ENCODE results near the gene ZGPAT.

GRCh38 chr20:63690898-63691710, 16.7 kb upstream of the ZGPAT start:
- TF ChIP-seq VEZF1 (CRISPR knock-in tag; IDR thresholded peaks at IDR 0.05) (no peak), RAD21 (CRISPR knock-in tag; conservative IDR thresholded peaks at IDR 0.05 in 1 of 2, IDR thresholded peaks at IDR 0.05 in 1 of 2) (no peak), EP300 (IDR thresholded peaks at IDR 0.05; ENCODE audit: low read length) (no peak), TAF1 (IDR thresholded peaks at IDR 0.05; ENCODE audit: control insufficient read depth, extremely low read depth, insufficient read depth, low read length, severe bottlenecking) (no peak), PHB (CRISPR knock-in tag; IDR thresholded peaks at IDR 0.05) (no peak), PPARD (CRISPR knock-in tag; IDR thresholded peaks at IDR 0.05) (no peak), RFX1 (IDR thresholded peaks at IDR 0.05) (no peak), ESRRA (IDR thresholded peaks at IDR 0.05; ENCODE audit: borderline replicate concordance, low read depth) (no peak), TRIM24 (IDR thresholded peaks at IDR 0.05) (no peak), ZNF175 (CRISPR knock-in tag; IDR thresholded peaks at IDR 0.05; ENCODE audit: low read depth) (no peak), GABPA (tag; conservative IDR thresholded peaks at IDR 0.05; ENCODE audit: low read depth) (no peak)
- TF ChIP-seq, protein P1, sequence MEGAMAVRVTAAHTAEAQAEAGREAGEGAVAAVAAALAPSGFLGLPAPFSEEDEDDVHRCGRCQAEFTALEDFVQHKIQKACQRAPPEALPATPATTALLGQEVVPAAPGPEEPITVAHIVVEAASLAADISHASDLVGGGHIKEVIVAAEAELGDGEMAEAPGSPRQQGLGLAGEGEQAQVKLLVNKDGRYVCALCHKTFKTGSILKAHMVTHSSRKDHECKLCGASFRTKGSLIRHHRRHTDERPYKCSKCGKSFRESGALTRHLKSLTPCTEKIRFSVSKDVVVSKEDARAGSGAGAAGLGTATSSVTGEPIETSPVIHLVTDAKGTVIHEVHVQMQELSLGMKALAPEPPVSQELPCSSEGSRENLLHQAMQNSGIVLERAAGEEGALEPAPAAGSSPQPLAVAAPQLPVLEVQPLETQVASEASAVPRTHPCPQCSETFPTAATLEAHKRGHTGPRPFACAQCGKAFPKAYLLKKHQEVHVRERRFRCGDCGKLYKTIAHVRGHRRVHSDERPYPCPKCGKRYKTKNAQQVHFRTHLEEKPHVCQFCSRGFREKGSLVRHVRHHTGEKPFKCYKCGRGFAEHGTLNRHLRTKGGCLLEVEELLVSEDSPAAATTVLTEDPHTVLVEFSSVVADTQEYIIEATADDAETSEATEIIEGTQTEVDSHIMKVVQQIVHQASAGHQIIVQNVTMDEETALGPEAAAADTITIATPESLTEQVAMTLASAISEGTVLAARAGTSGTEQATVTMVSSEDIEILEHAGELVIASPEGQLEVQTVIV (CRISPR knock-in tag; IDR thresholded peaks at IDR 0.05; ENCODE audit: borderline replicate concordance), result no peak
- TF ChIP-seq, protein P2, sequence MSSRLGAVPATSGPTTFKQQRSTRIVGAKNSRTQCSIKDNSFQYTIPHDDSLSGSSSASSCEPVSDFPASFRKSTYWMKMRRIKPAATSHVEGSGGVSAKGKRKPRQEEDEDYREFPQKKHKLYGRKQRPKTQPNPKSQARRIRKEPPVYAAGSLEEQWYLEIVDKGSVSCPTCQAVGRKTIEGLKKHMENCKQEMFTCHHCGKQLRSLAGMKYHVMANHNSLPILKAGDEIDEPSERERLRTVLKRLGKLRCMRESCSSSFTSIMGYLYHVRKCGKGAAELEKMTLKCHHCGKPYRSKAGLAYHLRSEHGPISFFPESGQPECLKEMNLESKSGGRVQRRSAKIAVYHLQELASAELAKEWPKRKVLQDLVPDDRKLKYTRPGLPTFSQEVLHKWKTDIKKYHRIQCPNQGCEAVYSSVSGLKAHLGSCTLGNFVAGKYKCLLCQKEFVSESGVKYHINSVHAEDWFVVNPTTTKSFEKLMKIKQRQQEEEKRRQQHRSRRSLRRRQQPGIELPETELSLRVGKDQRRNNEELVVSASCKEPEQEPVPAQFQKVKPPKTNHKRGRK (tag; IDR thresholded peaks at IDR 0.05), result no peak
- TF ChIP-seq, protein P3, sequence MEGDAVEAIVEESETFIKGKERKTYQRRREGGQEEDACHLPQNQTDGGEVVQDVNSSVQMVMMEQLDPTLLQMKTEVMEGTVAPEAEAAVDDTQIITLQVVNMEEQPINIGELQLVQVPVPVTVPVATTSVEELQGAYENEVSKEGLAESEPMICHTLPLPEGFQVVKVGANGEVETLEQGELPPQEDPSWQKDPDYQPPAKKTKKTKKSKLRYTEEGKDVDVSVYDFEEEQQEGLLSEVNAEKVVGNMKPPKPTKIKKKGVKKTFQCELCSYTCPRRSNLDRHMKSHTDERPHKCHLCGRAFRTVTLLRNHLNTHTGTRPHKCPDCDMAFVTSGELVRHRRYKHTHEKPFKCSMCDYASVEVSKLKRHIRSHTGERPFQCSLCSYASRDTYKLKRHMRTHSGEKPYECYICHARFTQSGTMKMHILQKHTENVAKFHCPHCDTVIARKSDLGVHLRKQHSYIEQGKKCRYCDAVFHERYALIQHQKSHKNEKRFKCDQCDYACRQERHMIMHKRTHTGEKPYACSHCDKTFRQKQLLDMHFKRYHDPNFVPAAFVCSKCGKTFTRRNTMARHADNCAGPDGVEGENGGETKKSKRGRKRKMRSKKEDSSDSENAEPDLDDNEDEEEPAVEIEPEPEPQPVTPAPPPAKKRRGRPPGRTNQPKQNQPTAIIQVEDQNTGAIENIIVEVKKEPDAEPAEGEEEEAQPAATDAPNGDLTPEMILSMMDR (IDR thresholded peaks at IDR 0.05 in 2 of 3, conservative IDR thresholded peaks at IDR 0.05 in 1 of 3; ENCODE audit: insufficient read depth in 2 of 3, low read depth in 1 of 3, low read length in 3 of 3), result no peak
